ENCODE data around the gene ITK. TPM values are rescaled to one million over a fixed set of nuclear protein-coding genes. Genes with fewer than 3 reads are reported as not detected.
"Not testable (repeated sequence)": the region's sequence is repeated elsewhere in the genome, so short reads cannot be mapped to it uniquely, and the experiment has no call there.

The ITK gene
- total and polyA plus RNA-seq, 2 donors (not counting 1 experiment from before 2014, with no cell fraction given), result 0.75 to 1.1 TPM

DNA sequence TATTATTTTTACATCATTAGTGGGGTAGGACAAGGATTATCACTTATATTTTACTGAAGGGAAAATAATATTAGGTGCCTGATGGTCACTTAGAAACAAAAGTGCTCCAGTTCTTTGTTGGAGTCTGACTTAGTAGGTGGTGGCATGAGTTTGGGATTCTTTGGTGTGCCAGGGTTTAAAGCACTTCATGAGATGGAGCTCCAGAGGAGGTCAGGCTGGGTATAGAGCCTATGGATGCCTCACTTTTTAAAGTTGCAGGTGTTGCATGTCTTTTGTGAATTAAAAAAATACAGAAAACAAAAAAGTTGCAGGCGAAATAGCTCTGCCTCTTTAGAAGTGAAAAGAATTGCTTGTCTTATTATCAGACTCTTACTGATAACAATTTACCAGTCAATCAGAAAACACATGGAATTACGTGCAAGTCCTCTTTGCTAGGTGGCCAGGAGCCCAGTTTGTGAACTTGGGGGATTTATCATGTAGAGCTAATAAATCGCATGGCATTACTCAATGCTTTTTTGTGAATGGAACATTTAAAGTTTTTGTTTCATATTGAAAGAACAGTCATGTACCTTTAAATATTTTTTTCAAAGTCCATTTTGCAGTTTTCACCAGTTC, 1.6 kb downstream of the ITK start:
- H4K20me1 ChIP-seq (ENCODE audit: control insufficient read depth, insufficient read depth, low read length, poor library complexity, severe bottlenecking), result no peaks in the 10 kb centered on the region
- H3K27ac ChIP-seq (ENCODE audit: low read length in 2 of 2), result no peak overlapping the region
- no peaks in the 10 kb centered on the region for H3K9me3 Mint-ChIP-seq (ENCODE audit: insufficient read depth)
- no peak overlapping the region for H3K9ac ChIP-seq (ENCODE audit: low read length)
- H3K79me2 ChIP-seq (ENCODE audit: control insufficient read depth, insufficient read depth, low read length), result no peaks in the 10 kb centered on the region
- H3K4me3 Mint-ChIP-seq, result no peak overlapping the region
- DNase-seq (no peak), ATAC-seq (ENCODE audit: low read depth) (no peak)
- CTCF ChIA-PET, result no interaction called here
- H3K4me3 ChIP-seq (ENCODE audit: control extremely low read depth in 1 of 5, extremely low read depth in 1 of 5, insufficient read depth in 1 of 5, low read depth in 2 of 5, low read length in 4 of 5), result peak overlapping the region in 1 of 5 experiments; percentile 21
- WGBS (ENCODE audit: insufficient coverage), result no CpG with 5 or more reads among the region's 3 CpGs
- peaks cover 3% of the 10 kb centered on the region for H3K4me1 Mint-ChIP-seq
- H3K9me3 ChIP-seq (ENCODE audit: control extremely low read depth in 1 of 3, control insufficient read depth in 2 of 3, insufficient read depth in 1 of 3, low read length in 2 of 3), result no peaks in the 10 kb centered on the region
- POLR2A ChIA-PET, result no interaction called here
- no peak overlapping the region for H2AFZ ChIP-seq (ENCODE audit: insufficient read depth, low read depth, low read length, poor library complexity, severe bottlenecking)
- intact Hi-C loops (cut with micrococcal nuclease), result no loop called here
- no peaks in the 10 kb centered on the region for H3K27me3 ChIP-seq (replicated peaks in 1 of 4; ENCODE audit: control extremely low read depth in 1 of 4, control insufficient read depth in 3 of 4, insufficient read depth in 4 of 4, low read length in 3 of 4)
- no peaks in the 10 kb centered on the region for H3K4me1 ChIP-seq (ENCODE audit: control insufficient read depth in 2 of 2, insufficient read depth in 2 of 2, low read length in 2 of 2)
- TF ChIP-seq EZH2 (IDR thresholded peaks at IDR 0.05; ENCODE audit: borderline replicate concordance, insufficient read depth, low read depth, low read length, poor library complexity, severe bottlenecking) (no peak), CTCF (IDR thresholded peaks at IDR 0.05) (no peak)
- no peaks in the 10 kb centered on the region for H3K27me3 Mint-ChIP-seq
- no peak overlapping the region for H3K4me2 ChIP-seq (replicated peaks; ENCODE audit: low read depth, low read length, poor library complexity, severe bottlenecking)
- H3K36me3 ChIP-seq (replicated peaks in 1 of 2; ENCODE audit: control extremely low read depth in 1 of 2, control insufficient read depth in 1 of 2, extremely low read depth in 1 of 2, insufficient read depth in 2 of 2, low read length in 1 of 2), result no peaks in the 10 kb centered on the region
- H3K27ac Mint-ChIP-seq, result no peak overlapping the region

DNA sequence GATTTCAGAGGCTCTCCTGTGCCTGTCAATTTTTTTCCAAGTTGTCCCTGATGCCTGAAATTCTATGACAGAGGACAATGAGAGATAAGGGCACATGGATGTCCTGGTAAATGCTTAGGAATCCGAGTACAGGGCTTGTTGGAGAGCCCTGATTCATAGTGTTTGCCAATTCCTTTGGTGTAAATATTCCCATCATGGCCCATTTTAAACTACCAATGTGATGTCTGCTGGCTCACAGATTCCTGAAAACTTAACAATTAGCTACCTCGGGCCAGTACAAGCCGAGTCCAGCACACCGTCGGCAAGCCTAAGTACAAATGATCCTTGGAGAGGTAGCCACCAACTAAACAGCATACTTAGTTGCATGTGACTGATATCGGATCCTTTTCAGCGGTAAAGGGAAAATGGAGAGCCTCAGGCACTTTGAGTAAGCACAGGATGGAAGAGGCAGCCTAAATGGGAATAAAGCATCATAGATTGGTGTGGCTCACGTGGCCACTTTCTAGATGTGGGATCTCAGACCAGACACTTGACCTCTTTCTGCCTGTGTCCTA, 3.6 kb downstream of the ITK start:
- no peak for TF ChIP-seq EZH2 (IDR thresholded peaks at IDR 0.05; ENCODE audit: borderline replicate concordance, insufficient read depth, low read depth, low read length, poor library complexity, severe bottlenecking)
- Mint-ChIP-seq H3K4me1 (no peaks in the 10 kb centered on the region), H3K27me3 (no peaks in the 10 kb centered on the region), H3K9me3 (ENCODE audit: insufficient read depth) (no peaks in the 10 kb centered on the region), H3K27ac (no peak overlapping the region), H3K4me3 (no peak overlapping the region)
- Histone ChIP-seq H3K27me3 (replicated peaks in 1 of 4; ENCODE audit: control extremely low read depth in 1 of 4, control insufficient read depth in 3 of 4, insufficient read depth in 4 of 4, low read length in 3 of 4) (no peaks in the 10 kb centered on the region), H3K4me2 (replicated peaks; ENCODE audit: low read depth, low read length, poor library complexity, severe bottlenecking) (no peak overlapping the region), H3K27ac (ENCODE audit: low read length in 2 of 2) (no peak overlapping the region), H4K20me1 (ENCODE audit: control insufficient read depth, insufficient read depth, low read length, poor library complexity, severe bottlenecking) (no peaks in the 10 kb centered on the region), H3K4me3 (ENCODE audit: control extremely low read depth in 1 of 5, extremely low read depth in 1 of 5, insufficient read depth in 1 of 5, low read depth in 2 of 5, low read length in 4 of 5) (no peak overlapping the region), H3K36me3 (replicated peaks in 1 of 2; ENCODE audit: control extremely low read depth in 1 of 2, control insufficient read depth in 1 of 2, extremely low read depth in 1 of 2, insufficient read depth in 2 of 2, low read length in 1 of 2) (no peaks in the 10 kb centered on the region), H3K9ac (ENCODE audit: low read length) (no peak overlapping the region), H3K4me1 (ENCODE audit: control insufficient read depth in 2 of 2, insufficient read depth in 2 of 2, low read length in 2 of 2) (no peaks in the 10 kb centered on the region), H2AFZ (ENCODE audit: insufficient read depth, low read depth, low read length, poor library complexity, severe bottlenecking) (no peak overlapping the region), H3K79me2 (ENCODE audit: control insufficient read depth, insufficient read depth, low read length) (no peaks in the 10 kb centered on the region), H3K9me3 (ENCODE audit: control extremely low read depth in 1 of 3, control insufficient read depth in 2 of 3, insufficient read depth in 1 of 3, low read length in 2 of 3) (no peaks in the 10 kb centered on the region)
- intact Hi-C loops (cut with micrococcal nuclease), result no loop called here
- DNase-seq, result no peak
- 95% methylated on average over 6 of the region's 8 CpGs for WGBS (ENCODE audit: insufficient coverage)
- ChIA-PET POLR2A (no interaction called here), CTCF (interaction anchor here (1.3 kb wide), 1 partner anchor 21 kb away, joined by 3 read pairs; no protein-coding TSS in a partner anchor)
- no peak for ATAC-seq (ENCODE audit: low read depth)

DNA sequence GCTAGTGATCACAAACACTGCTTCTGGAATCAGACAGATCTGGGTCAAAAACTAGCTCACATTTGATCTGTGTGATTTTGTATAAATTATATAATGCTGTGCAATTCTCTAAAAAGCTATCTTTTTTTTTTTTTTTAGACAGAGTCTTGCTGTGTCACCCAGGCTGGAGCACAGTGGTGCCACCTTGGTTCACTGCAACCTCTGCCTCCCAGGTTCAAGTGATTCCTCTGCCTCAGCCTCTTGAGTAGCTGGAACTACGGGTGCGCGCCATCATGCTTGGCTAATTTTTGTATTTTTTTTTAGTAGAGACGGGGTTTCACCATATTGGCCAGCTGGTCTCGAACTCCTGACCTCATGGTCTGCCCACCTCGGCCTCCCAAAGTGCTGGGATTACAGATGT, 4.5 kb downstream of the ITK start:
- not testable (repeated sequence) for ATAC-seq (ENCODE audit: low read depth); H3K27me3 Mint-ChIP-seq

More for the DNA sequence above, 4.5 kb downstream of the ITK start:
- H3K79me2 ChIP-seq (ENCODE audit: control insufficient read depth, insufficient read depth, low read length); H3K4me2 ChIP-seq (replicated peaks; ENCODE audit: low read depth, low read length, poor library complexity, severe bottlenecking); POLR2A ChIA-PET; H3K4me3 ChIP-seq (ENCODE audit: control extremely low read depth in 1 of 5, extremely low read depth in 1 of 5, insufficient read depth in 1 of 5, low read depth in 2 of 5, low read length in 4 of 5); H3K4me1 ChIP-seq (ENCODE audit: control insufficient read depth in 2 of 2, insufficient read depth in 2 of 2, low read length in 2 of 2); DNase-seq; H3K36me3 ChIP-seq (replicated peaks in 1 of 2; ENCODE audit: control extremely low read depth in 1 of 2, control insufficient read depth in 1 of 2, extremely low read depth in 1 of 2, insufficient read depth in 2 of 2, low read length in 1 of 2); H2AFZ ChIP-seq (ENCODE audit: insufficient read depth, low read depth, low read length, poor library complexity, severe bottlenecking); H3K4me3 Mint-ChIP-seq; H3K9me3 Mint-ChIP-seq (ENCODE audit: insufficient read depth); H3K9me3 ChIP-seq (ENCODE audit: control extremely low read depth in 1 of 3, control insufficient read depth in 2 of 3, insufficient read depth in 1 of 3, low read length in 2 of 3); H3K27ac Mint-ChIP-seq; H3K4me1 Mint-ChIP-seq; H4K20me1 ChIP-seq (ENCODE audit: control insufficient read depth, insufficient read depth, low read length, poor library complexity, severe bottlenecking); H3K27me3 ChIP-seq (replicated peaks in 1 of 4; ENCODE audit: control extremely low read depth in 1 of 4, control insufficient read depth in 3 of 4, insufficient read depth in 4 of 4, low read length in 3 of 4); H3K9ac ChIP-seq (ENCODE audit: low read length); H3K27ac ChIP-seq (ENCODE audit: low read length in 2 of 2); intact Hi-C loops (cut with micrococcal nuclease): not testable (repeated sequence)
- WGBS (ENCODE audit: insufficient coverage), result 94% methylated on average over 6 of the region's 6 CpGs
- CTCF ChIA-PET, result interaction anchor here (1.3 kb wide), 1 partner anchor 22 kb away, joined by 3 read pairs; no protein-coding TSS in a partner anchor

All from B cell (primary cell).